Right renal pelvis (tissue), 4 donors: ENCODE results near the gene PLEKHA8. TPM values are rescaled to one million over a fixed set of nuclear protein-coding genes. Genes with fewer than 3 reads are reported as not detected.
"Not testable (repeated sequence)": the region's sequence is repeated elsewhere in the genome, so short reads cannot be mapped to it uniquely, and the experiment has no call there.

Experiments
- DNase-seq, 4 donors: peaks; one replicate each; pipeline ENCODE4 v3.0.0-alpha.2; 2013; ENCODE audit warnings: low read depth in 4 of 4, low spot score in 3 of 4, missing footprints in 1 of 4
- polyA plus RNA-seq, 4 donors: library from polyadenylated mRNA; unstranded; fragments of 120-200 nt; gene quantifications; one replicate each; pipeline ENCODE4 v1.2.1, GENCODE V29; 2013; ENCODE audit not compliant: insufficient read length in 4 of 4

Gene PLEKHA8
- polyA plus RNA-seq, 4 donors, result 16.5 to 19.4 (median 18.0) TPM

- no peak for DNase-seq
These were observed 29.5 kb downstream of the PLEKHA8 start for GRCh38 chr7:30057741-30058140.

- not testable (repeated sequence) for DNase-seq
These were observed 33.6 kb downstream of the PLEKHA8 start for GRCh38 chr7:30061786-30062185.

- peak in 1 of 4 donors; percentile 29 for DNase-seq
These were observed 34.4 kb downstream of the PLEKHA8 start for GRCh38 chr7:30062587-30062986.

- no peak for DNase-seq
These were observed 37.5 kb downstream of the PLEKHA8 start for GRCh38 chr7:30065746-30066145.

GRCh38 chr7:30066687-30067086, 38.5 kb downstream of the PLEKHA8 start:
- DNase-seq, result no peak

GRCh38 chr7:30068117-30068516, 39.9 kb downstream of the PLEKHA8 start:
- DNase-seq, result no peak

- no peak for DNase-seq
These were observed 41.1 kb downstream of the PLEKHA8 start for GRCh38 chr7:30069096-30069867.

GRCh38 chr7:30070052-30070451, 41.8 kb downstream of the PLEKHA8 start:
- no peak for DNase-seq

GRCh38 chr7:30072735-30073134, 44.5 kb downstream of the PLEKHA8 start:
- no peak for DNase-seq

GRCh38 chr7:30074422-30075030, 46.3 kb downstream of the PLEKHA8 start:
- no peak for DNase-seq

- no peak for DNase-seq
These were observed 48.2 kb downstream of the PLEKHA8 start for GRCh38 chr7:30076411-30076810.

- DNase-seq, result no peak
These were observed 50.1 kb downstream of the PLEKHA8 start for GRCh38 chr7:30078280-30078679.

- no peak for DNase-seq
These were observed 51.7 kb downstream of the PLEKHA8 start for GRCh38 chr7:30079880-30080279.

- DNase-seq, result no peak
These were observed 52.6 kb downstream of the PLEKHA8 start for GRCh38 chr7:30080818-30081217.

GRCh38 chr7:30082686-30083085, 54.5 kb downstream of the PLEKHA8 start:
- DNase-seq, result no peak

GRCh38 chr7:30083334-30083733, 55.1 kb downstream of the PLEKHA8 start:
- no peak for DNase-seq

GRCh38 chr7:30084212-30084611, 56.0 kb downstream of the PLEKHA8 start:
- DNase-seq, result no peak

- DNase-seq, result no peak
These were observed 58.3 kb downstream of the PLEKHA8 start for GRCh38 chr7:30086529-30086928.

- no peak for DNase-seq
These were observed 59.2 kb downstream of the PLEKHA8 start for GRCh38 chr7:30087371-30087770.

GRCh38 chr7:30088362-30088761, 60.1 kb downstream of the PLEKHA8 start:
- DNase-seq, result no peak

GRCh38 chr7:30090111-30090510, 61.9 kb downstream of the PLEKHA8 start:
- DNase-seq, result no peak

- no peak for DNase-seq
These were observed 63.3 kb downstream of the PLEKHA8 start for GRCh38 chr7:30091491-30091912.
